HG02798 (cell line): Measurements from ENCODE around the gene RASGEF1B.
"Not testable (repeated sequence)": the region's sequence is repeated elsewhere in the genome, so short reads cannot be mapped to it uniquely, and the experiment has no call there.

Source experiments
- ATAC-seq: cut with Tn5 transposase; IDR thresholded peaks from one replicate; pipeline ENCODE4 v1.9.1; 2021; ENCODE audit warnings: mild to moderate bottlenecking; ENCODE audit not compliant: unreplicated experiment, poor library complexity

The RASGEF1B gene

DNA sequence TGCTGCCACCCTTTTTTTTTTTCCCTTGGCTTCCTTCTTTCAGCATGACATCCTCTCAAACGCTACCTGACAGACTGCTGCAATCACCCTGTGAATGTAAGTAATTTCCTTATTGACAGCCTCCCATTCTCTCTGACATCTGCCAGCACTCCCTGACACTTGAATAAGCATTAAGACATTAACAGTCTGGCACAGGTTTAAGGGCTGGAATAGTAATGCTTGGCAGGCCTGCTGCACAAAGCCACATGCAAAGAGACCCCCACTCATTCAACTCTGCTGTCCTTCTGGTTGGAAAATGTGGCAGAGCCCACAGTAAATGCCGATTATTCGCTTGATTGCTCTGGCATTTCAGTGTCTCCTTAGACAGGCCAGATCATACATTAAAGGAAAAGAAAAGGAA lies 28.1 kb upstream of the RASGEF1B start:
- no peak for ATAC-seq

DNA sequence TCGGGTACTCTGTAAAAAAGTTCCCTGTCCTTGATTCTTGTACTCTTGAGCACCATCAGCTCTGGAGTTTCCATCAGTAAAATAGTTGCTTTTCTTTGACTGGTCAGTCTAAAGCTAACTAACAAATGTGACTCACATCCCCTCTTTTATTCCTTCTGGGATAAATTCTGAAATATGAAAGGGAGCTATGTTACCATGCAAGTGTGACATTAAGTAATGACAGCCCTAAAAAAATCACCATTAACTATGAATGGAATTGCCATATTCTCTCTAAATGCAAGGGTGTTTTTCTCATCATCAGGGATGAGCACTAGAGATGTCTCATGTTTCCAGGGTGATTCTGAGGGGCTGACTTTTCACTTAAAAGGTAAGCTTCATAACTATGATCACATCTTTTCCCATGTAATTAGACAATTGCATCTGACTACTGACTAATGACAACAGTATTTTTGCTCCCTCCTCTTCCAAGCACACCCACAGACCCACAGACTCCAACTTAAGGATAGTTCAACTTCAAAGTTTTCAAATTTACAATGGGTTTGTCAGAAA lies 26.9 kb upstream of the RASGEF1B start:
- ATAC-seq = no peak

DNA sequence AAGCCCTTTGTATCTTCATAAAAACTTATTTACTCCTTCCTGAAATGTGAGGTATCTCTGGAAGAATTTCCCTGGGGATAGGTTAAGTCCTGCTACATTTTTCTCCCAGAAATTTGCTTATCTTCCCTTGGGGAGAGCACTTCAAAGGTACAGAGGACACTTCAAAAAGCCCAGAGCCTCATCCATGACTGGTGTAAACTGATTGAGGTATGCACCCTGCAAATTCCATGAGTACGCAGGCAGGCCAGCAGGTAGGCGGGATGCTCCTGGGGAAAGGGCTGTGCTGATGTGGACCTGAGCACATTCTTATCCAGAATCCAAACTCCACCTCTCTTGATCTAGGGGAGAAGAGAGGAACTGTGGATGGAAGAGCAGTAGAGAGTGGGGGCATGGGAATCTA lies 26.3 kb upstream of the RASGEF1B start:
- no peak for ATAC-seq

DNA sequence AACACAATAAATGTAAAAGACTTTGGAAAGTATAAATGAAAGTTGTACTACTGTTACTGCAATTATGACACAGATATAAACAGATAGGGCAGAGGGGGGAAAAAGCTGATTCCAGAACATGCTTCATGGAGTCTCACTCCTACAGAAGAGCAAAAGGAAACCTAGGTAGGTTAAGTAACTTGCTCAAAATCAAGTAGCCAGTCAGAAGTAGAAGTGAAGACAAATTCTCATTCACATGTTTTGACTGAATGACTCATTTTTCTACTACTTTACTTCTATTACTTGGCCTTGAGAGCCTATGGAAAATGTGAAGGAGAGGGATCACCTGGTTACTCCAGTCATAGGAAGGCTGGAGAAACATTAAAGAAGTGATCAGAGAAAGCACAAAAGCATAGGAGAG lies 23.6 kb upstream of the RASGEF1B start:
- ATAC-seq = no peak

DNA sequence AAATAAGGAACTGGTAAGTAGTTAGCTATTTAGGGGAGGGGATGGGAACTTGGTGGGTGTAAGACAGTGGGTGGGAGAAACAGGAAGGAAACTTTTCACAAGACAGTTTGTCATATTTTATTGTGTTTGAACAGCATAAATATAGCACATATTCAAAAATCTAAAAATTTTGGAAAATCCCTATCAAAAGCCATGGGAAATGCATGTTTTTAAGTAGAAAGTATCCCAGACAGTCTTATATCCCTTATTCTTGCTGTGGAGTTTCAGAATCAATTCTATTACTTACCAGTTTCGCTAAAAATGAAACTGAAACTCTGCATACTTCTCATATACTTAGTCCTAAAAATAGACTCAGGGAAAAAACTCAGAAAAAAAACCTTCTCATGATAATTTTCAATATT lies 22.3 kb upstream of the RASGEF1B start:
- ATAC-seq = peak; percentile 82

DNA sequence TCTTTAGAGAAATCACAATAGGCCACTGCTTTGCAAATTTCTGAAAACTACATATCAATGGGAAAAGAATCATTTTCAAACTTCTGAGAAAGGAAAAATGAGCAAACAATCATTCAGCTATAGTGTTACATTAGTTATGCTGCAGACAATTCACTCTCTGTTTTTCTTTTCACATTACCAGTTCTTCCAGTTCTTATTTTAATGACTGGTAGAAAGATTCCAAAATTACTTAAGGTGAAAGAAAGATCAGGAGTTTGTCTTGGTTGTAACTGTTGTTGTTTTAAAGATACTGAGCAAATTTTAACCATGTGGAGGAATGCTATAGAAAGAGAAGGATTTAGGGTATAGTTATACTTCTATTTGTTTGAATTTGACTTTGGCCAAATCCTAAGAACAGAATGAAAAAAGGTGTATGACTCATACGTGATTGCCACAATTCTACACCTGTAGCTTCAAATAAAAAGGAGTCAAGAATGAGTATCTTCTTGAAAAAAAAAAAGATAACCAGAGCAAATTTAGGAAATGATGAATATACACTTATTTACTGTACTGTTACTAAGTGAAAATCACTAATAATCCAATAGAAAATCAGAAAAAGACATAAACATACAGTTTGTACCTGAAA lies 21.0 kb upstream of the RASGEF1B start:
- ATAC-seq = no peak

DNA sequence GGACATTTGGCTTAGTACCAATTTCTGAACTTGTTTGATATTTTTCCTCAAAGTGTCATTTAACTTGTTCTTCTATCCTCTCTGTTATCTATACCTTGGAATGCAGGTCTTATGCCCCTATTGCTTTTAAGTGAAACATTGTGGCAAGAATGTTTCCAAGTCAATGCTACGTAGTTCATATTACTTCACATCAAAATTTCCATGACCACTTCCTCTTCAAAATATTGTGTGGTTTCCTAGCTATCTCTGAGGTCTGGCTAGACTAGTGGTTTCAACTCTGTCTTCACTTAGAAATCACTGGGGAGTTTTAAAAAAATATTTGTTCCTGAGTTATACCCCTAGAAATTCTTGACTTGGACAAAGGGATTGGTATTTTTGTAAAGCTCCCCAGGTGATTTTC lies 20.2 kb upstream of the RASGEF1B start:
- no peak for ATAC-seq

DNA sequence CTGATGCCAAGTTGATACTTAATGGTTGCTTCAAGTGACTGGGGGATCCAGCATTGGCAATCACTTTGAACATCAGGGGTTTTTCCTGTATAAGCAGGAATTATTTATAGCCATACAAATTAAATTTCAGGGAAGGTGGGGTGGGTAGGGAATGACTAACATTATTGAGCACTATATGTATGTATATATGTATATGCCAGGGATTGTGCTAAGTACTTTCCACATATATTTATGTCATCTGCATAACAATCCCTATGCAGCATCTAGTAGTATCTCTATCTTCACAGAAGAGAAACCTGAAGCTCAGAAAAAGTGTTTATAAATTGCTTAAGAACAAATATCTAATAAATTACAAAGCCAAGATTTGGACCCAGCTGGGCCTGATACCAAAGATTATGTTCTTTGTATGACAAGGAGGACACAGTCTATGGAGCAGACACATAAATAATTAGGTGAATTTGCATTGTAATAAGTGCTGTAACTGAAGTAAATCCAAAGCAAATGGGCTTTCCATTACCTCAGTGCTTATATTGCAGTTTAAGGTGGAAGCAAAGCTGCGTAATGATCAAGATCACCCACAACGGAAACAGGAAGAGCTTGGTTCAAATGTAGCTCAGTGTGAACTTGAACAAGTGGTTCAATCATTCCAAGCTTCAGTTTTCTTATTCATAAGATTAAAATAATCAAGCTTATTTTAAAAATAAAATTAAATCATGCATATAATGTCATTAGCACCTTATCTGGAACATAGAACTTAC lies 18.9 kb upstream of the RASGEF1B start:
- no peak for ATAC-seq

DNA sequence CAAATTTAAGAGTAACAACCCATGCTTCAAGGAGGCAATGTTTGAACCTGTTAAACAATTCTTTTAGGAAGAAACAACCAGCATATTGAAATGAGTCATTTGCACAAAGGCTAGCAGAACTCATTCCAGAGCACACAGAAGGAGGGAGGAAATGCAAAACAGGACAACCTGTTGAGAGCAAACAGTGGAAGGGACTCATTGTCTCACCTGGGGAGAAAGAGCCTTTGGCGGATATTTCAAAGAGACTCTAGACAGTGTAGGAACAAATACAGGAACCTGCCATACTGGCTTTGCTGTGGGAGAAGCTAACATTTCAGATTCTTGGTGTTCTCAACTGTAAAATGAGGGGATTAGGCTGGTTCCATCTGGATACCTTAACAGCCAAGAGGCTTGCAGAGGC lies 14.8 kb upstream of the RASGEF1B start:
- ATAC-seq = no peak

DNA sequence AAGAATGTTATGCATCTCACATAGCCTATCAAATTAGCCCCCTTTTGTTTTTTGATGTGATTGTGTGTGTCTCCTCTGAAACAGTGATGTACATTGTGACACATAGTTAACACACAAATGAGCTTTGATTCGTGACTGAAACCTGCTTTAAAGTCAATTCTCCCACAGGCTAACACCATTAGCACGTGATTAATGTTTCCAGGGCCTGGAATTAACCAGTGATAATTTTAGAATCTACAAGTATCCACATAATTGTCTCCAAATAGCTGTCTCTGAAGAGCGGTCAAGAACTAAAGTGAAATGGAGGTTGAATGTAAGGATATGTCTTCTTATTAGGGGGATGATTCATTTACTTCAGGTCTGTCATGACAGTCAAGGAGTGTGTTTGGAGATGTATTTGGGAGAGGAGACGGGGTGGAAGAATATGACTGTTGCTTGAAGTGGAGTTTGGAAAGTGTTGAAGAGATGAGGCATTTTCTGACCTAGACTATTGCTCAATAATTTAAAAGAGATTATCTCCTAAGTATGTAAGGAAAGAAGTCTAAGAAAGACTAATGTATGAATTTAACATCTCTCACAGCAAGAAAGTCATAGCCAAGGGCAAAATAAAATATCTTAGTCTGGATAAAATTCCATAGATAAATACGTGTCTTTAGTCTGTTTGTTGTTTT lies 13.7 kb upstream of the RASGEF1B start:
- ATAC-seq = no peak

DNA sequence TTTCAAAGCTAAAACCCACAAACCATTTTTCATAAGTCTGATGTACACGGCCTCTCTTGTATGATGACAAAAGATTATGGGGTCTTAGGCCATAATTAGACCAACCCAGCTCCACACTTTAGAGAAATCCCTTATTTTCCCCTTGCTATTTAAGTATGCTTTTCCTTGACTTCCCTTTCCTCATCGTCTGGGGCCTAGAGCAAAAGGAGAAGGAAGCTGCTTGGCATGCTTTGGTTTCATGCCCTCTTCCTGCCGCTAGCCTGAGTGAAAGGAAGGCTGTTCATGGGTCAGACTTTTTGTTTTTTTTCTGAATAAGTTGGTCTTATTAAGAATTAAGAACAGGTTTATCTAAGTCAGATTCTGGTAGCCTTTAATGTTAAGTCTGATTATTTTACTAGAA lies 10.6 kb upstream of the RASGEF1B start:
- ATAC-seq = no peak

DNA sequence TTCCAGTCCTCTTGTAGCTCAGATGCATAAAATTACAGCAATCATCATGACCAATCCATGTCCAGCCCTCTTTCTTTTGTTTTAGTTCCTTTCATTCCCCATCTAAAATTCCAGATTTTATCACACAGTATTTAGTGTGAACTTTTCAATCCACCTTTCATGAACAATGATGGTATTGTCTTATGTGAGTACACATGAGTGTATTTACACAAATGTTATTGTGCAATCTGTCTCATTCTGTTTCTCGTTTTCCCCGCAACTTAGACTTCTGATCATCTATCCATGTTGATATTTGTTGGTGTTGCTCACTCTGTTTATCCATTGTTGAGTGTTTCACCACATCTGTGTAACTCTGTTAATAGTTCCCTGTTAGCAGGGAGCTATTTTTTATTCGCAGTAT lies 9.4 kb upstream of the RASGEF1B start:
- ATAC-seq = no peak

DNA sequence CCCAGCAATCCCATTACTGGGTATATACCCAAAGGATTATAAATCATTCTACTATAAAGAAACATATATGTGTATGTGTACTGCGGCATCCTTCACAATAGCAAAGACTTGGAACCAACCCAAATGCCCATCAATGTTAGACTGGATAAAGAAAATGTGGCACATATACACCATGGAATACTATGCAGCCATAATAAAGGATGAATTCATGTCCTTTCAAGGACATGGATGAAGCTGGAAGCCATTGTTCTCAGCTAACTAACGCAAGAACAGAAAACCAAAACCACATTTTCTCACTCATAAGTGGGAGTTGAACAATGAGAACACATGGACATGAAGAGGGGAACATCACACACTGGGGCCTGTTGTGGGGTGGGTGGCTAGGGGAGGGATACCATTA lies 7.9 kb upstream of the RASGEF1B start:
- not testable (repeated sequence) for ATAC-seq

DNA sequence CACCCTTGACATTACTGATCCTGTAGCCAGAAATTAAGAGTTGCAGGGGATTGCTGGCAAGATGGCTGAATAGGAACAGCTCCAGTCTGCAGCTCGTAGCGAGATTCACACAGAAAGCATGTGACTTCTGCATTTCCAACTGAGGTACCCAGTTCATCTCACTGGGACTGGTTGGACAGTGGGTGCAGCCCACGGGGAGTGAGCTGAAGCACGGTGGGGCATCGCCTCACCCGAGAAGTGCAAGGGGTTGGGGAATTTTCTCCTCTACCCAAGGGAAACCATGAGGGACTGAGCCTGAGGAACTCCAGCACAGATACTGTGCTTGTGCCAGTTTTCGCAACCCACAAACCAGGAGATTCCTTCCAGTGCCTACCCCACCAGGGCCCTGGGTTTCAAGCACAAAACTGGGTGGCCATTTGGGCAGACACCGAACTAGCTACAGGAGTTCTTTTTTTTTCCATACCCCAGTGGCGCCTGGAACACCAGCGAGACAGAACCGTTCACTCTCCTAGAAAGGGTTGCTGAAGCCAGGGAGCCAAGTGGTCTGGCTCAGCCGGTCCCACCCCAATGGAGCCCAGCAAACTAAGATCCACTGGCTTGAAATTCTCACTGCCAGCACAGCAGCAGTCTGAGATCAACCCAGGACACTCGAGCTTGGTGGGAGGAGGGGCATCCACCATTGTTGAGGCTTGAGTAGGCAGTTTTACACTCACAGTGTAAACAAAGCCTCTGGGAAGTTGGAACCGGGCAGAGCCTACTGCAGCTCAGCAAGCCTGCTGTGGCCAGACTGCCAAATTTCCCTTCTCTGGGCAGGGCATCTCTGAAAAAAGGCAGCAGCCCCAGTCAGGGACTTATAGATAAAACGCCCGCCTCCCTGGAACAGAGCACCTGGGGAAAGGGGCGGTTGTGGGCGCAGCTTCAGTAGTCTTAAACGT lies 1.9 kb upstream of the RASGEF1B start:
- ATAC-seq = not testable (repeated sequence)

DNA sequence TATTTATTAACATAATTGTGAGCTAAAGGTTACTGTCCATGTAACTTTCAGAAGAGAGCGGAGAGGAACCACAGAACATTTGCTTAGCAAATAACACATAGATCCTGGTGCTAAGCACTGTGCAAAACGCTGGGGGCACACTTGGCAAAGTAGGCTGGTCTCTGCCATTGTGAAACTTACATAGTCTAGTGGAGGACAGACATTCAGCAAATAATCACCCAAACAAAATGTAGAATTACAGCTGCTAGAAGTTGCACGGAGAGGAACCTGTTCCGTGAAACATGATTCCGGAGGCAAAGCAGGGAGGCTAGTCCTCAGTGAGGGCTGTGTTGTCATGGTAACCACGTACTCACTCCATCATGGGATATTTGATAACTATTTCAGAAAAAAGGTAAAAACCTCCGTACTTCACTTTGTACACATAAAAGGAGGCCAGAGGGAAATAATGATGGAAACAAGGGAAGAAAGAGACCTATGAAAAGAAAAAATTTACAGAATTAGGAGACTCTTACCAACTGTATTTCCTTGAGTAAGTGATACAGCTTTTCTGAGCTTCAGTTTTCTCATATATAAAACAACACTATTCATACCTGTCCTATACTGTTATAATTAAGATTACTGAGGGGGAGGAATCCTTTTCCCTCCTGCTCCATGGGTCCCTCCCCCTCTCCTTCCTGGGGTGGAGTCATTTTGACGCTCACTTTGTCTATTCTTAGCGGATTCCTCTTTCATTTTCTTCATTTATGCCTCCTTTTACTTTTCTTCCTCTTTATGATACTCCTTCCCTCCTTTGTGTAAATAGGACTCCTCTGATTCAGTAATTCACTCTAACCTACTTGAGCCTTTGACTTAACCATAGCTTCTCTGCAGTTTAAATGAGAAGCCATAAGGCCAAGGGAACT lies 825 bp upstream of the RASGEF1B start:
- ATAC-seq = peak; percentile 55

DNA sequence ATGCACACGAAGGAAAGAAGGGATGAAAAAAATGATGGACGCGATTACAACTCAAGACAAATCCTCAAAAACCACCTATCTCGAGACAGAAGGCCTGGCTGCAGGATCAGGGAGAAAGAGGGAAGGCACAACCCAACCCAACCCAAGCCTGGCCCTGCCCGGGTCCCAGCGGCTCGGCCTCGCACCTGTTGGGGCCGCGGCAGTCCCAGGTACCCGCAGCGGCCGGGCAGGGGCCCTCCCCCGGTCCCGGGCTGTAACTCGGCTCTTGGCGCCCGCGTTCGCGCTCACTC lies 464 bp downstream of the RASGEF1B start:
- no peak for ATAC-seq

DNA sequence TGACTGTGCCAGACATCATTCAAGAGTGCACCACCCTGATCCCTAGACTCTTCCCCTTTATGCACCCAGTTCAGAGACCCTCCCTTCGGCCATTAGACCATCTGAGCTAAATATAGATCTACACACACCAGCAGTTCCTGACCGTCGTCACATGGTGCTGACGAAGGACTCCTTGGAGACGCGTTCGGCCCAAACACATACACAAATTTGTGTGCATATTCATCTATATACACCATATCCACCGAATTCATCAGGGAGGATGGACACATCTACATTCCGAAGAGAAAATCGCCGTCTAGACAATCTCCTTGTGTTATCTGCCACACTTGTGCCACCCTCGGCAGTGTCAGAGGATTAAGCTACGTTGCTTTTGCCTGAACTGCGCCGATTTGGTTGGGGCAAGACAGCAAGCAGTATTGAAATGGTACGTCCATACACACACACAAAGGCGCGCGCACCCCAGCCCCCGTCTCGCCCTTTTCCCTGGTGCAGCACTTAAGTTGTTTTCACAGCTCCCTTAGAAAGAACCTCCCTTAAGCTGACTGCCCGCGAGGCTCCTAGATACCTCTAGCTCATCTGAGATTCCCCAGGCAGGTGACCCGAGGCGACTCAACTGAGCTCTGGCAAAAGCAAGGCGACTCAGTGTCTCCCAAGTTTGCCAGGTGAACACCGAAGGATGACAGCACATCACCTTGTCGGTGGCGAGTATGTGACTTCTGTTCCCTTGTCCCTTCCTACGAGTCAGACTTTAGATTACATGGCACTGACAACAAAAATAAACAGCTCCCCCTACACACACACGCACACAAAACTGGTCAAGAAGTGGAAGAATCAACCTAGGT lies 1.0 kb downstream of the RASGEF1B start:
- ATAC-seq = no peak

DNA sequence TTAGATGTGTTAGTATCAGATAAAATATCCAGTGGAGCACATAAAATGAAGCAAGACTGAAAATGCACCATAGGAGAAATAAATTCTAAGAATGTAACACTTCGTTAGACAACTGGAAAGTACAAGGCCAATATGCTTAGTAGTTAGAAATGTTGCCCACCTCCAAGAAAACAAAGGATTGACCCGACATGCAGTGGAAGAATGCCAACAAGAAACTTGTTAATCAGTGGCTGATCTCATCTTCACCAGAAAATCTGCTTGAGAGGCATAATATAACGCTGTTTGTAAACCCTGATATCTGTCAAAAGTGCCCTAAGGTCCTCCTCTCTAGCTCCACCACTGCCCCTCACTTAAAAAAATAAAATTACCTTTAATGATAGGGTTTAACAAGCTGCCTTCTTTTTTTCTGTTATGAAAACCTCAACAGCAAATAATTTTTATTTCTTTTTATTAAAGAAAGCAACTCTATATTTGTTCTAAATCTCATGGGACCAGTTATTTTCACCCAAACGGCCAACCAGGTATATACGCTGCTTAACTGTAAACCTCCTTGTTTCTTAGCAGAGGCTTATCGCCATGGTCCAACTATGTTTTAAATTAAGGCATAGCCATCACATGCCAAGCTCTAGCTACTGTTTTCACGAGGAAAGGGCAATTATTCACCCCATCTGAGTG lies 1.8 kb downstream of the RASGEF1B start:
- no peak for ATAC-seq
